ENCODE results near the gene CD226. TPM values are rescaled to one million over a fixed set of nuclear protein-coding genes. Genes with fewer than 3 reads are reported as not detected.

Gene CD226
- total RNA-seq, 1 experiment from 2014 or later: 1.2 TPM

DNA sequence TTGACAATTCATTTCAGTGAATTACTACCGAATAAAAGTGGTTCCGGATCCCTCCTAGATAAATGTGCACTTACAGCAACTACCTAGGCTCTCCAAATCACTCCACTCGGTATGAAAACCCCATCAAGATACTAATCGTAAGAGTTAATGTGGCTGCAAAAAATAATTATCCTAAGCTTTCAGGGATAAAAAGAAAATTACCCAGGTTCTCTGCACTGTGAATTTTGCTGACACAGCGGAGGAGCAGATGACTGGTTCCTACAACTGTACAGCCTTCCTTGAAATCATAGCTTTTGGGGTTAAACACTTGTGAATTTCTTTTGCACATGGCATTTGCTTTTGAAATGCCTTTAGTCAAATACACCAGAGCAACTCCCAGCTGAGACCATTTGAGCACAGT lies 104.7 kb downstream of the CD226 start:
- 0 out of 2 replicates have a peak, but pooled peaks cover 7% of the 10 kb centered on the region for H3K27me3 ChIP-seq (ENCODE audit: insufficient read depth, low read length)
- no peak for ATAC-seq
- no peak overlapping the region for H3K4me3 ChIP-seq (replicated peaks in 1 of 2; ENCODE audit: low read depth in 1 of 2, low read length in 2 of 2)
- no peak overlapping the region for H3K4me2 ChIP-seq (ENCODE audit: low read length)
- H3K9me3 ChIP-seq (ENCODE audit: control insufficient read depth in 1 of 2, insufficient read depth in 1 of 2, low read depth in 1 of 2, low read length in 2 of 2): no peaks in the 10 kb centered on the region
- no peaks in the 10 kb centered on the region; the same call in 1 of the 2 replicates for H3K9me2 ChIP-seq (ENCODE audit: insufficient read depth)
- POLR2A ChIA-PET: no interaction called here
- no peaks in the 10 kb centered on the region for H3K36me3 ChIP-seq (ENCODE audit: control insufficient read depth in 1 of 2, insufficient read depth in 2 of 2, low read length in 2 of 2)
- H3K9ac ChIP-seq (ENCODE audit: low read length): no peak overlapping the region
- H4K20me1 ChIP-seq (ENCODE audit: insufficient read depth): no peaks in the 10 kb centered on the region
- no peak for DNase-seq (ENCODE audit: low read depth, low spot score)
- H2AFZ ChIP-seq (ENCODE audit: low read depth, low read length, poor library complexity, severe bottlenecking): no peak overlapping the region
- no TSS peak for BruUV-seq (replicated peaks)
- intact Hi-C loops (cut with micrococcal nuclease): no loop called here
- no peak overlapping the region for H3K27ac ChIP-seq (ENCODE audit: low read depth, low read length)
- RAD21 ChIA-PET (ENCODE audit: low non-redundant PET in 1 of 2, low total read pairs in 2 of 2, uncharacterized antibody in 2 of 2, unreplicated experiment in 2 of 2): no interaction called here
- TF ChIP-seq ZNF274 (IDR thresholded peaks at IDR 0.05; ENCODE audit: low read depth, low read length): no peak
- no peak for TF ChIP-seq CEBPB (IDR thresholded peaks at IDR 0.05; ENCODE audit: low read depth)
- TF ChIP-seq EGR1 (IDR thresholded peaks at IDR 0.05; ENCODE audit: low read depth): no peak
- TF ChIP-seq, protein P1, sequence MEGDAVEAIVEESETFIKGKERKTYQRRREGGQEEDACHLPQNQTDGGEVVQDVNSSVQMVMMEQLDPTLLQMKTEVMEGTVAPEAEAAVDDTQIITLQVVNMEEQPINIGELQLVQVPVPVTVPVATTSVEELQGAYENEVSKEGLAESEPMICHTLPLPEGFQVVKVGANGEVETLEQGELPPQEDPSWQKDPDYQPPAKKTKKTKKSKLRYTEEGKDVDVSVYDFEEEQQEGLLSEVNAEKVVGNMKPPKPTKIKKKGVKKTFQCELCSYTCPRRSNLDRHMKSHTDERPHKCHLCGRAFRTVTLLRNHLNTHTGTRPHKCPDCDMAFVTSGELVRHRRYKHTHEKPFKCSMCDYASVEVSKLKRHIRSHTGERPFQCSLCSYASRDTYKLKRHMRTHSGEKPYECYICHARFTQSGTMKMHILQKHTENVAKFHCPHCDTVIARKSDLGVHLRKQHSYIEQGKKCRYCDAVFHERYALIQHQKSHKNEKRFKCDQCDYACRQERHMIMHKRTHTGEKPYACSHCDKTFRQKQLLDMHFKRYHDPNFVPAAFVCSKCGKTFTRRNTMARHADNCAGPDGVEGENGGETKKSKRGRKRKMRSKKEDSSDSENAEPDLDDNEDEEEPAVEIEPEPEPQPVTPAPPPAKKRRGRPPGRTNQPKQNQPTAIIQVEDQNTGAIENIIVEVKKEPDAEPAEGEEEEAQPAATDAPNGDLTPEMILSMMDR (IDR thresholded peaks at IDR 0.05 in 2 of 3, conservative IDR thresholded peaks at IDR 0.05 in 1 of 3; ENCODE audit: borderline replicate concordance in 1 of 3, insufficient read depth in 1 of 3, low read depth in 2 of 3, low read length in 2 of 3): no peak
- TF ChIP-seq EZH2phosphoT487 (IDR thresholded peaks at IDR 0.05; ENCODE audit: borderline replicate concordance): no peak
- no peak for TF ChIP-seq SIN3A (IDR thresholded peaks at IDR 0.05; ENCODE audit: low read depth)
- TF ChIP-seq, protein P2, sequence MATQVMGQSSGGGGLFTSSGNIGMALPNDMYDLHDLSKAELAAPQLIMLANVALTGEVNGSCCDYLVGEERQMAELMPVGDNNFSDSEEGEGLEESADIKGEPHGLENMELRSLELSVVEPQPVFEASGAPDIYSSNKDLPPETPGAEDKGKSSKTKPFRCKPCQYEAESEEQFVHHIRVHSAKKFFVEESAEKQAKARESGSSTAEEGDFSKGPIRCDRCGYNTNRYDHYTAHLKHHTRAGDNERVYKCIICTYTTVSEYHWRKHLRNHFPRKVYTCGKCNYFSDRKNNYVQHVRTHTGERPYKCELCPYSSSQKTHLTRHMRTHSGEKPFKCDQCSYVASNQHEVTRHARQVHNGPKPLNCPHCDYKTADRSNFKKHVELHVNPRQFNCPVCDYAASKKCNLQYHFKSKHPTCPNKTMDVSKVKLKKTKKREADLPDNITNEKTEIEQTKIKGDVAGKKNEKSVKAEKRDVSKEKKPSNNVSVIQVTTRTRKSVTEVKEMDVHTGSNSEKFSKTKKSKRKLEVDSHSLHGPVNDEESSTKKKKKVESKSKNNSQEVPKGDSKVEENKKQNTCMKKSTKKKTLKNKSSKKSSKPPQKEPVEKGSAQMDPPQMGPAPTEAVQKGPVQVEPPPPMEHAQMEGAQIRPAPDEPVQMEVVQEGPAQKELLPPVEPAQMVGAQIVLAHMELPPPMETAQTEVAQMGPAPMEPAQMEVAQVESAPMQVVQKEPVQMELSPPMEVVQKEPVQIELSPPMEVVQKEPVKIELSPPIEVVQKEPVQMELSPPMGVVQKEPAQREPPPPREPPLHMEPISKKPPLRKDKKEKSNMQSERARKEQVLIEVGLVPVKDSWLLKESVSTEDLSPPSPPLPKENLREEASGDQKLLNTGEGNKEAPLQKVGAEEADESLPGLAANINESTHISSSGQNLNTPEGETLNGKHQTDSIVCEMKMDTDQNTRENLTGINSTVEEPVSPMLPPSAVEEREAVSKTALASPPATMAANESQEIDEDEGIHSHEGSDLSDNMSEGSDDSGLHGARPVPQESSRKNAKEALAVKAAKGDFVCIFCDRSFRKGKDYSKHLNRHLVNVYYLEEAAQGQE (IDR thresholded peaks at IDR 0.05; ENCODE audit: low read depth): no peak
- no peak for TF ChIP-seq JUND (IDR thresholded peaks at IDR 0.05)
- no peak for TF ChIP-seq TCF7L2 (IDR thresholded peaks at IDR 0.05; ENCODE audit: borderline replicate concordance, extremely low read depth, insufficient read depth, insufficient read length)
- TF ChIP-seq EZH2 (IDR thresholded peaks at IDR 0.05): no peak
- TF ChIP-seq, protein P3, sequence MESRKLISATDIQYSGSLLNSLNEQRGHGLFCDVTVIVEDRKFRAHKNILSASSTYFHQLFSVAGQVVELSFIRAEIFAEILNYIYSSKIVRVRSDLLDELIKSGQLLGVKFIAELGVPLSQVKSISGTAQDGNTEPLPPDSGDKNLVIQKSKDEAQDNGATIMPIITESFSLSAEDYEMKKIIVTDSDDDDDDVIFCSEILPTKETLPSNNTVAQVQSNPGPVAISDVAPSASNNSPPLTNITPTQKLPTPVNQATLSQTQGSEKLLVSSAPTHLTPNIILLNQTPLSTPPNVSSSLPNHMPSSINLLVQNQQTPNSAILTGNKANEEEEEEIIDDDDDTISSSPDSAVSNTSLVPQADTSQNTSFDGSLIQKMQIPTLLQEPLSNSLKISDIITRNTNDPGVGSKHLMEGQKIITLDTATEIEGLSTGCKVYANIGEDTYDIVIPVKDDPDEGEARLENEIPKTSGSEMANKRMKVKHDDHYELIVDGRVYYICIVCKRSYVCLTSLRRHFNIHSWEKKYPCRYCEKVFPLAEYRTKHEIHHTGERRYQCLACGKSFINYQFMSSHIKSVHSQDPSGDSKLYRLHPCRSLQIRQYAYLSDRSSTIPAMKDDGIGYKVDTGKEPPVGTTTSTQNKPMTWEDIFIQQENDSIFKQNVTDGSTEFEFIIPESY (IDR thresholded peaks at IDR 0.05; ENCODE audit: extremely low read depth, insufficient replicate concordance, low read length): no peak
- TF ChIP-seq, protein P4, sequence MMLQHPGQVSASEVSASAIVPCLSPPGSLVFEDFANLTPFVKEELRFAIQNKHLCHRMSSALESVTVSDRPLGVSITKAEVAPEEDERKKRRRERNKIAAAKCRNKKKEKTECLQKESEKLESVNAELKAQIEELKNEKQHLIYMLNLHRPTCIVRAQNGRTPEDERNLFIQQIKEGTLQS (IDR thresholded peaks at IDR 0.05): no peak
- TF ChIP-seq RAD21 (IDR thresholded peaks at IDR 0.05; ENCODE audit: low read depth): no peak
- TF ChIP-seq ZFX (IDR thresholded peaks at IDR 0.05): no peak
- TF ChIP-seq CBX3 (IDR thresholded peaks at IDR 0.05; ENCODE audit: low read depth): no peak
- H3K4me1 ChIP-seq (ENCODE audit: control insufficient read depth in 1 of 2, insufficient read depth in 2 of 2, low read length in 2 of 2): peaks cover 0 to 10% of the 10 kb centered on the region in 2 experiments; a peak in 2 of 4 replicates
- CTCF ChIA-PET: no interaction called here
- H3K79me2 ChIP-seq (ENCODE audit: insufficient read depth, low read length): no peaks in the 10 kb centered on the region

Measured in HCT116 (cell line).